OCI-M1 (cell line): ENCODE data around the gene SLC2A3.
"Not testable (repeated sequence)": the region's sequence is repeated elsewhere in the genome, so short reads cannot be mapped to it uniquely, and the experiment has no call there.

Experiments
- DNase-seq: peaks from one replicate; lab custom pipeline; 2025; lab: John Stamatoyannopoulos, UW

The SLC2A3 gene

DNA sequence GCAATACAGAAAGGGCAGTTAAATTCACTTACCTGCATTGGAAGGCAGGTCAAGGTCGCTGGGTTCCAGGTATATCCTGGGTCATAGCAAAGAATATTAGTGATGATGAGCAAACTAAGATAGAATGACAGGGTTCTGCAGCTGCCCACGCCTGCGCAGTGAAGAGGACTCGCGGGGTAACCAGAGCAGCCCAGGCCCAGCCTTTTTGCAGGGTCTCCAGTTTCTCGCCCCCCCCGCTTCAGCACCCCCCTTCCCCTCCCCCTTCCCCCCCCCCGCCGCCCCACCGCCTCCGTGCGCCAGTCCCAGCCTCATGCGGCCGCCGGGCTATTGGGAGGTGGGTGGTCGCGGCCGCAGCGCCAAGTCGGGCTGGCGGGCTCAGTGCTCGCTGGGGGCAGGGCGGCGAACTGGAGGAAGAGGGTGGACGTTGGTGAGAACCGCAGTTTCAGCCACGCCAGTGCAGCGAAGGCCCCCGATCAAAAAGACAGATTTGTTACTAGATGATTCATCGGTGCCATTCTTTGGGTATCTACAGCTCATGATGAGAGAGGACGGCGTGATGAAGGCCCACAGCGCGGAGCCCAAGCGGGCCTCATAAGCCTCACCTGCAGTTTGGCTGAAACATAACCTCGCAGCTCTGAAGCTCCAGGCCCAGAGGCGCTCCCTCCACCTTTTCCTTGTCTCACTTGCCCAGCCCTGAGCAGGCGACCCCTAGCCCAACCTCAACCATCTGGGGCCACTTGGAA lies 20.2 kb downstream of the SLC2A3 start:
- DNase-seq: no peak

DNA sequence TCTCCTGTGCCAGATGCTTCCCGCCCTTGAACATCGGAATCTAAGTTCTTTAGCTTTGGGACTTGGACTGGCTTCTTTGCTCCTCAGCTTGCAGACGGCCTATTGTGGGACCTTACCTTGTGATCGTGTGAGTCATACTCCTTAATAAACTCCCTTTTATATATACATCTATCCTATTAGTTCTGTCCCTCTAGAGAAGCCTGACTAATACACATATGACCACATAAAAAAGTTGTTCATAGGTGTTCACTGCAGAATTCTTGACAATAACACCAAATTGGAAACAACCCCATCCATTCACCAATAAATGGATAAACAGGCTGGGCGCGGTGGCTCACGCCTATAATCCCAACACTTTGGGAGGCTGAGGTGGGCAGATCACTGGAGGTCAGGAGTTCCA lies 25.9 kb downstream of the SLC2A3 start:
- not testable (repeated sequence) for DNase-seq

DNA sequence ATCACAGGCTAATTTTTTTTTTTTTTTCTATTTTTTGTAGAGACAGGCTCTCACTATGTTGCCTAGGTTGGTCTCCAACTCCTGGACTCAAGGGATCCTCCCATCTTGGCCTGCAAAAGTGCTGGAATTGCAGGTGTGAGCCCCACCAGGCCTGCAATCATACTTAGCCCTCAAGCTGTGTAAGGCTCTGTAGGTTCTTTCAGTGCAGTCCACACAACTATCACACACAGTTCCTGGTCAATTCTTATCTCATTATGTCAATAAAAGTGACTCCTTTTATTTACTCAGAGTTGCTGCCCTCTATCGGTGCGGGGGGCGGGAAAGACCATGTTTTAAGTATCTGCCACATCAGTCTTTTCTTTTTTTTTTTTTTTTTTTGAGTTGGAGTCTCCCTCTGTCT lies 29.0 kb downstream of the SLC2A3 start:
- peak; percentile 93 for DNase-seq

DNA sequence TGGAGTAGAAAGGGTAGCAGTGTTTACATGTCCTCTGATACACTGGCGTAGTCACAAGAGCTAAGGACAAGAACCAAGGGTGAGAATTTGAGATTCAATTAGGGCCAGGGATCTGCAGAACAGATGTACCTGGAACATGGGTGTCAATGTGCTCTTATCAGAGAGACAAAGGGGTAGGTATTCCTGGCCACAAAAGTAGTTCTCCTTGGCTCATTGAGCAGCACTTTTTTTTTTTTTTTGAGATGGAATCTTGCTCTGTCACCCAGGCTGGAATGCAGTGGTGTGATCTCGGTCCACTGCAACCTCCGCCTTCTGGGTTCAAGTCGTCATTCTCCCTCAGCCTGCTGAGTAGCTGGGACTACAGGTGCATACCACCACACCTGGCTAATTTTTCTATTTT lies 29.7 kb downstream of the SLC2A3 start:
- not testable (repeated sequence) for DNase-seq

- DNase-seq: not testable (repeated sequence)
These were observed 30.3 kb downstream of the SLC2A3 start for GRCh38 chr12:7905600-7906125.

GRCh38 chr12:7905071-7905470 lies 30.9 kb downstream of the SLC2A3 start:
- DNase-seq: peak; percentile 32

DNA sequence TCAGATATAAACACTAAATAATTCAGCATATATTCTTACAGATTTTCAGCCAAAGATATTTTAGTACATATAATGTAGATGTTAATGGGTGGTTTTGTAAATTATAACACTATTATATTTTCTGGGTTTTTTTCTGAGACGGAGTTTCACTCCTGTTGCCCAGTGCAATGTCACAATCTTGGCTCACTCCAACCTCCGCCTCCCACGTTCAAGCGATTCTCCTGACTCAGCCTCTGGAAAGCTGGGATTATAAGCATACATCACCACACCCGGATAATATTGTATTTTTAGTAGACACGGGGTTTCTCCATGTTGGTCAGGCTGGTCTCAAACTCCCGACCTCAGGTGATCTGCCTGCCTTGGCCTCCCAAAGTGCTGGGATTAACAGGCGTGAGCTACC lies 33.6 kb downstream of the SLC2A3 start:
- DNase-seq: not testable (repeated sequence)

DNA sequence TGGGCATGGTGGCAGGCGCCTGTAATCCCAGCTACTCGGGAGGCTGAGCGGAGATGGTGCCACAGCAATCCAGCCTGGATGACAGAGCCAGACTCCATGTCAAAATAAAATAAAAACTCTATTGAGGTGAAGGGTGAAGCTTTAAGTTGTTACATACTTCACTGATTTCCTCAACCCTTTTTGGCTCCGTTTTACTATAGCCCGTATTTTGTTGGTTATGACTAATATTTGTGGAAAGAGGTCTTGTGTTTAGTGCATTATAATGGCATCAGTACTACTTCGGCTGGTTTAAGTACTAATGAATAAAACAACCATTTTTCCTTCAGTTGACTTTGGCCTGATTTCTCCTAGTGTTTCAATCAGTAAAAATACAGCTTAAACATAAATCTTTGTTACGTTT lies 36.2 kb downstream of the SLC2A3 start:
- DNase-seq: no peak

DNA sequence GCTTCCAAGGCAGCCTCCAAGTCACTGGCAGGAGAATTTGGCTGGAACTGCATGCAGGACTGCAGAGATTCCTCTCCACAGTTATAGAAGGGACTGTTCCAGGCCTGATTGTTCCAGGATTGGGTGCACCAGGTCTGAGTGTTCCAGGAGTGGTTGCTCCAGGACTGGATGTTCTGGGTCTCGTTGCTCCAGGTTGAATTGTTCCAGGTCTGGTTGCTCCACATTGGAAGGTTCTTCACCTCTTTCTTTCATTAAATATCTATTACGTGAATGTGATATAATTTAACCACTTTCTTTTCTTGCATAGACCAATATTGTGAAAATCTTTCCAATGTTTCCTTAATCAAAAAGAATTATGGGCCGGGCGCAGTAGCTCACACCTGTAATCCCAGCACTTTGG lies 39.3 kb downstream of the SLC2A3 start:
- DNase-seq: not testable (repeated sequence)

DNA sequence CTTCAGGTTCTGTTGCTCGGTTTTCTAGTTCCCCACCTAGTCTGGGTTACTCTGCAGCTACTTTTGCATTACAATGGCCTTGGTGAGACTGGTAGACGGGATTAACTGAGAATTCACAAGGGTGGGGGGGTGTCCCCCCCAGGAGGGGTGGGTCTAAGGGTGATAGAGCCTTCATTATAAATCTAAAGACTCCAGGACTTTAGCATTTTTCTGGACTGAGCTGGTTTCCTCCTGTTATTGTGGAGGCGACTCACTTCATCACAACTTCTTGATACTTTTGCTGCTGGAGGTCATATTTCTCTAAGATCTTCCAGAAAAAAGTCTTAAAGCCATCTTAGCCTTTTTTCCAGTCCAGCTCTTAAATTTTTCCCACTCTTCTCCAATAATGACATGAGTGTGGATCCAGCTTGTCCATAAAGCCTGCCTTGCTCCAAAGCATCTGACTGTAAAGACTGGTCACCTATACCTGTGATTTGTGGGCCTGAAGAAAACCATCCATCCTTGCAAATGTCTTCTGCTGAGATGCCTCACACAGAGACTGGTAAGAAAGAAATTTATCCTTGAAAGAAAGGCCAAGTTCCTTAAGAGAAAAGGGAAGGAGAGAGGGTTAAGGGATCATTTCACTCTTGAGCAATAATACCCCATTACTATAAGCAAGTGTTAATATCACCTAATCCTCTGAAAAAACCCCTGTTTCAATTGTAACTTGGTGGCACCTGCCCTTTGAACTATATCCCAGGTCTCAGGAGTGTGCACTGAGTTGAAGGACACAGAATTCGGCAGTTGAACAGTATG lies 43.6 kb downstream of the SLC2A3 start:
- DNase-seq: no peak

GRCh38 chr12:7884689-7885088 lies 51.3 kb downstream of the SLC2A3 start:
- peak; percentile 65 for DNase-seq

DNA sequence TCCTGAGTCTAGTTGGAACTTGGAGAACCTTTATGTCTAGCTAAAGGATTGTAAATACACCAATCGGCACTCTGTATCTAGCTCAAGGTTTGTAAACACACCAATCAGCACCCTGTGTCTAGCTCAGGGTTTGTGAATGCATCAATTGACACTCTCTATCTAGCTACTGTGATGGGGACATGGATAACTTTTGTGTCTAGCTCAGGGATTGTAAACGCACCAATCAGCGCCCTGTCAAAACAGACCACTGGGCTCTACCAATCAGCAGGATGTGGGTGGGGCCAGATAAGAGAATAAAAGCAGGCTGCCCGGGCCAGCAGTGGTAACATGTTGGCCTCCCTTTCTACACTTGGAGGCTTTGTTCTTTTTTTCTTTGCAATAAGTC lies 54.3 kb downstream of the SLC2A3 start:
- DNase-seq: not testable (repeated sequence)

- DNase-seq: not testable (repeated sequence)
These were observed 54.8 kb downstream of the SLC2A3 start for GRCh38 chr12:7880952-7881735.

DNA sequence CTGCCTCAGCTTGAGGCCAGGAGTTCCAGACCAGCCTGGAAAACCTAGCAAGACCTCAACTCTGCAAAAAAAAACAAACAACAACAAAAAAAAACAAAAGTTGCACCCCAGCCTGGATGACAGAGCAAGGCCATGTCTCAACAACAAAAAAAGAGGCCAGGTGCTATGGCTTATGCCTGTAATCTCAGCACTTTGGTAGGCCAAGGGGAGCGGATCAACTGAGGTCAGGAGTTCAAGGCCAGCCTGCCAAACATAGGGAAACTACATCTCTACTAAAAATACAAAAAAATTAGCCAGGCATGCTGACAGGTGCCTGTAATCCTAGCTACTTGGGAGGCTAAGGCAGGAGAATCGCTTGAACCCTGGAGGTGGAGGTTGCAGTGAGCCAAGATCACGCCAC lies 56.7 kb downstream of the SLC2A3 start:
- no peak for DNase-seq

DNA sequence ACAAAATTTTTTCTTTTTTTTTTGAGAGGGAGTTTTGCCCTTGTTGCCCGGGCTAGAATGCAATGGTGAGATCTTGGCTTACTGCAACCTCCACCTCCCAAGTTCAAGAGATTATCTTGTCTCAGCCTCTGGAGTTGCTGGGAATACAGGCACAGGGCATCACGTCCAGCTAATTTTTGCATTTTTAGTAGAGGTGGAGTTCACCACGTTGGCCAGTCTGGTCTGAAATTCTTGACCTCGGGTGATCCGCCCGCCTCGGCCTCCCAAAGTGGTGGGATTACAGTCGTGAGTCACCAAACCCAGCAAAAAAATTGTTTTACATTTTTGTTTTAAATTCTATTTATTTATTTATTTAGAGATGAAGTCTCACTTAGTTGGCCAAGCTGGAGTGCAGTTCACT lies 58.6 kb downstream of the SLC2A3 start:
- no peak for DNase-seq

DNA sequence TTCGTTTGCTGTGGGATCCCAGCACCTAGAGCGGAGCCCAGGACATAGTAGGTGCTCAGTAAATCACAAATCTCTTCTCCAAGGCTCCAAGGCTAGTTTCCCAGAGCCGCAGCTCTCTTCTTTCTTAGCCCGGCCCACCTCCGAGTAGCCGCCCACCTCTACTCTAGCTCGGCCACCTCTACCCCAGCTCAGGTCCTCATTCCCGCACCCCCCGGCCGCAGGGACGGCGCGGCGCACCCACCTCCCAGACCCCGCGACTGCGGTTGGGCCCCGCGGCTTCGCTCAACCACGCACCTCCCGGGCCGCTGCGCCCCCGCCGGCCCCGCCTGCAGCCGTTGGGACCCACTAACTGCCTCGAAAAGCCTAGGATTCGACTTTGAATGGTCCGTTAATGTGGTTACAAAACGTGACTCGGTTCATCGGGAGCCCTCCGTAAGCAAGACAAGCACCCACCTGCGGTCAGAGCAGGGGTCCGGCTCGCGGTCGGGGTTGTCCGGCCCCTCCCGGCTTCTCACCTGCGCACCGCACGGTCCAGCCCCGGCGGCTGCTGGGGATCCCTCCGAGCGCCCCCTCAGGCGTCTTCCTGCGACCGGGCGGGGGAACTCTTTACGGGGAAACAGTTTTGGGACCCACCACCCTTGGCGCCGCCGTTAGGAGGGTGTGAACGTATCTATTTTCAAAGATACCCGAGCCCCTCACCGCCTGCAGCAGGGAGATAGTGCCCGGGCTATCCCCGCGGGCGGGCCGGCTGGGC lies 63.2 kb downstream of the SLC2A3 start, which contains the start of gene SLC2A14:
TSS of gene SLC2A14 (minus strand) at position 350 of the 754 bp plus-strand sequence. CDS start 3,035 bp downstream, outside the sequence.
- DNase-seq: peak; percentile 84

GRCh38 chr12:7870335-7870734 lies 65.7 kb downstream of the SLC2A3 start:
- DNase-seq: no peak
